ENCODE results near the gene NXPH1. TPM values are rescaled to one million over a fixed set of nuclear protein-coding genes. Genes with fewer than 3 reads are reported as not detected.

Gene NXPH1
- total and polyA plus RNA-seq, 8 donors: 0.11 TPM; not detected in 7

- DNase-seq (no peak), ATAC-seq (no peak)
- H3K4me3 ChIP-seq: no peak overlapping the region
- H3K9me3 ChIP-seq: no peaks in the 10 kb centered on the region
- no peak for TF ChIP-seq CTCF (IDR thresholded peaks at IDR 0.05)
- H3K27ac ChIP-seq: no peak overlapping the region
- peaks cover 0 to 5% of the 10 kb centered on the region in 2 donors for H3K27me3 ChIP-seq
- H3K4me1 ChIP-seq: no peaks in the 10 kb centered on the region
- intact Hi-C loops (cut with DNase I): no loop called here
- no peaks in the 10 kb centered on the region for H3K36me3 ChIP-seq
Measured at GRCh38 chr7:8423057-8423456, 10.4 kb upstream of the NXPH1 start.

DNA sequence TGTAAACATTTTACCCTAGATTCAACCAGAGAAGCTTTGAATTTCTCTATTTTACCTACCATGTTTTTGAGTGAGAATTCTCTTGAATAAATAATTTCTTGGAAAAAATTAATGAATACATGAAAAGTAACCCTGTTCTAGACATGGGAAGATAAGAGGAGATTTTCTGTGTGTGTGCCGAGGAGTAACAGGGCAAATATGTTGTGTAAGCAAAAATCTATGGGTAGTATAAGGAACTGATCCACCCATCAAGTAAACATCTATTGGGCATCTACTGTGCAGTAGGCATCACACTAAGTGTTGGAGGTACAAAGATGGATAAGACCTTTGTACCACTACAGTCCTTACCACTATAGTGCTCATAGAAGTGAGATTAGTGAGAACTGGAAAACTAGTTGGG lies 8.2 kb upstream of the NXPH1 start:
- Histone ChIP-seq H3K27ac (no peak overlapping the region), H3K27me3 (peaks cover 0 to 12% of the 10 kb centered on the region in 2 donors), H3K4me1 (no peaks in the 10 kb centered on the region), H3K36me3 (no peaks in the 10 kb centered on the region), H3K9me3 (no peaks in the 10 kb centered on the region), H3K4me3 (no peak overlapping the region)
- intact Hi-C loops (cut with DNase I): no loop called here
- TF ChIP-seq CTCF (IDR thresholded peaks at IDR 0.05): no peak
- DNase-seq (no peak), ATAC-seq (no peak)

DNA sequence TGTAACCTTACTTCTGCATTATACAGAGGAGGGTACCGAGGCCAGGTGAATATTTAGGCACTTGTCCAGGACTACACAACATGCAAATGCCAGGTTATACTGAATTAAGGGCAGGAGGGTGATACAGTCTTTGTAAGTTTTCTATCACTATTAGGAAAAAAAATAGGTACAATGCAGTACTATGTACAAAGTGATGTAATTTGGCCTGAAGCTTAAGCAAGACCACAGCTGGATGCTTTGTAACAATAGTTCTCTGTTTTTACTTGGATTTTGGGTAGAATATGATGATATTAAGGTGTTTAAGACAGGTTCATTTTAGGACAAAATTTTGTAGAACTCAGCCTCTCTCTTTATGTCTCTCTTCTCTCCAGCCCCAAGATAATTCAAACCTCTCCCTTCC lies 2.8 kb upstream of the NXPH1 start:
- no peak for ATAC-seq
- no peak overlapping the region for H3K27ac ChIP-seq
- no peaks in the 10 kb centered on the region for H3K9me3 ChIP-seq
- H3K4me1 ChIP-seq: no peaks in the 10 kb centered on the region
- TF ChIP-seq CTCF (IDR thresholded peaks at IDR 0.05): no peak
- no peak for DNase-seq
- no peaks in the 10 kb centered on the region for H3K36me3 ChIP-seq
- intact Hi-C loops (cut with DNase I): no loop called here
- peaks cover 30 to 65% of the 10 kb centered on the region in 2 donors for H3K27me3 ChIP-seq
- H3K4me3 ChIP-seq: no peak overlapping the region

- peaks cover 64 to 98% of the 10 kb centered on the region in 2 donors for H3K27me3 ChIP-seq
- DNase-seq: peak in 1 of 4 donors; percentile 57
- intact Hi-C loops (cut with DNase I): no loop called here
- ATAC-seq: no peak
- no peaks in the 10 kb centered on the region for H3K9me3 ChIP-seq
- TF ChIP-seq CTCF (IDR thresholded peaks at IDR 0.05): no peak
- no peaks in the 10 kb centered on the region for H3K4me1 ChIP-seq
- H3K4me3 ChIP-seq: no peak overlapping the region
- H3K27ac ChIP-seq: no peak overlapping the region
- H3K36me3 ChIP-seq: no peaks in the 10 kb centered on the region
Measured at GRCh38 chr7:8434290-8435002, 1.0 kb downstream of the NXPH1 start.

- H3K9me3 ChIP-seq: no peaks in the 10 kb centered on the region
- no peak overlapping the region for H3K4me3 ChIP-seq
- H3K4me1 ChIP-seq: no peaks in the 10 kb centered on the region
- peaks cover 70 to 99% of the 10 kb centered on the region in 2 donors for H3K27me3 ChIP-seq
- no peaks in the 10 kb centered on the region for H3K36me3 ChIP-seq
- no peak for ATAC-seq
- no peak for TF ChIP-seq CTCF (IDR thresholded peaks at IDR 0.05)
- peak in 1 of 4 donors; percentile 67 for DNase-seq
- intact Hi-C loops (cut with DNase I): no loop called here
- H3K27ac ChIP-seq: no peak overlapping the region
Measured at GRCh38 chr7:8435095-8435494, 1.7 kb downstream of the NXPH1 start.

Measured in left lung (tissue), 10 donors.